ENCODE measurements around the gene ACBD6.

Gene ACBD6

GRCh38 chr1:180281490-180281889, 220.9 kb downstream of the ACBD6 start:
- Histone ChIP-seq H3K27me3 (ENCODE audit: insufficient read depth, poor library complexity, severe bottlenecking) (no peaks in the 10 kb centered on the region), H3K4me3 (replicated peaks; ENCODE audit: insufficient read depth, low read length) (no peak overlapping the region), H3K27ac (replicated peaks) (no peak overlapping the region)
- TF ChIP-seq CTCF (IDR thresholded peaks at IDR 0.05; ENCODE audit: insufficient read depth, low read length) (no peak), POLR2AphosphoS5 (IDR thresholded peaks at IDR 0.05; ENCODE audit: low read depth) (no peak), SPI1 (IDR thresholded peaks at IDR 0.05; ENCODE audit: borderline replicate concordance, low read depth) (no peak), REST (IDR thresholded peaks at IDR 0.05; ENCODE audit: insufficient replicate concordance, low read depth) (no peak), GABPA (IDR thresholded peaks at IDR 0.05; ENCODE audit: low read depth) (no peak)
- DNase-seq (ENCODE audit: low read depth in 1 of 2, low spot score in 1 of 2), result no peak

- TF ChIP-seq POLR2AphosphoS5 (IDR thresholded peaks at IDR 0.05; ENCODE audit: low read depth) (no peak), SPI1 (IDR thresholded peaks at IDR 0.05; ENCODE audit: borderline replicate concordance, low read depth) (no peak), REST (IDR thresholded peaks at IDR 0.05; ENCODE audit: insufficient replicate concordance, low read depth) (no peak), GABPA (IDR thresholded peaks at IDR 0.05; ENCODE audit: low read depth) (no peak), CTCF (IDR thresholded peaks at IDR 0.05; ENCODE audit: insufficient read depth, low read length) (no peak)
- no peak for DNase-seq (ENCODE audit: low read depth in 1 of 2, low spot score in 1 of 2)
- Histone ChIP-seq H3K27me3 (ENCODE audit: insufficient read depth, poor library complexity, severe bottlenecking) (no peaks in the 10 kb centered on the region), H3K27ac (replicated peaks) (no peak overlapping the region), H3K4me3 (replicated peaks; ENCODE audit: insufficient read depth, low read length) (no peak overlapping the region)
Measured at GRCh38 chr1:180280617-180281016, 221.8 kb downstream of the ACBD6 start.

- DNase-seq (ENCODE audit: low read depth in 1 of 2, low spot score in 1 of 2), result no peak
- Histone ChIP-seq H3K4me3 (replicated peaks; ENCODE audit: insufficient read depth, low read length) (no peak overlapping the region), H3K27me3 (ENCODE audit: insufficient read depth, poor library complexity, severe bottlenecking) (no peaks in the 10 kb centered on the region), H3K27ac (replicated peaks) (peak overlapping the region; percentile 52)
- no peak for TF ChIP-seq GABPA (IDR thresholded peaks at IDR 0.05; ENCODE audit: low read depth)
- no peak for TF ChIP-seq REST (IDR thresholded peaks at IDR 0.05; ENCODE audit: insufficient replicate concordance, low read depth)
- TF ChIP-seq POLR2AphosphoS5 (IDR thresholded peaks at IDR 0.05; ENCODE audit: low read depth), result no peak
- TF ChIP-seq CTCF (IDR thresholded peaks at IDR 0.05; ENCODE audit: insufficient read depth, low read length), result no peak
- TF ChIP-seq SPI1 (IDR thresholded peaks at IDR 0.05; ENCODE audit: borderline replicate concordance, low read depth), result no peak
Measured at GRCh38 chr1:180279651-180280050, 222.7 kb downstream of the ACBD6 start.
